ENCODE results near the gene MLST8. TPM values are rescaled to one million over a fixed set of nuclear protein-coding genes. Genes with fewer than 3 reads are reported as not detected.
"Not testable (repeated sequence)": the region's sequence is repeated elsewhere in the genome, so short reads cannot be mapped to it uniquely, and the experiment has no call there.

MLST8 gene
- total and polyA plus RNA-seq, 2 donors = 20.3 to 34.6 TPM

GRCh38 chr16:2240331-2240730 lies 35.1 kb downstream of the MLST8 start:
- H3K4me1 ChIP-seq (ENCODE audit: control insufficient read depth in 2 of 2, insufficient read depth in 2 of 2, low read length in 2 of 2); H3K27ac ChIP-seq (ENCODE audit: low read depth in 1 of 2, low read length in 1 of 2); DNase-seq (ENCODE audit: low read depth in 6 of 9, low spot score in 9 of 9); H3K4me3 ChIP-seq (ENCODE audit: low read length in 2 of 2); H3K9me3 ChIP-seq (ENCODE audit: control insufficient read depth in 2 of 2, insufficient read depth in 1 of 2, low read length in 1 of 2): not testable (repeated sequence)
- 97% methylated on average over 9 of the region's 9 CpGs for WGBS
- Histone ChIP-seq H3K27me3 (ENCODE audit: control insufficient read depth in 2 of 2, insufficient read depth in 1 of 2, low read length in 1 of 2) (peaks cover 28 to 37% of the 10 kb centered on the region in 2 donors), H3K36me3 (ENCODE audit: control insufficient read depth in 2 of 2, insufficient read depth in 2 of 2, low read length in 1 of 2) (peaks cover 38 to 43% of the 10 kb centered on the region in 2 donors)

DNA sequence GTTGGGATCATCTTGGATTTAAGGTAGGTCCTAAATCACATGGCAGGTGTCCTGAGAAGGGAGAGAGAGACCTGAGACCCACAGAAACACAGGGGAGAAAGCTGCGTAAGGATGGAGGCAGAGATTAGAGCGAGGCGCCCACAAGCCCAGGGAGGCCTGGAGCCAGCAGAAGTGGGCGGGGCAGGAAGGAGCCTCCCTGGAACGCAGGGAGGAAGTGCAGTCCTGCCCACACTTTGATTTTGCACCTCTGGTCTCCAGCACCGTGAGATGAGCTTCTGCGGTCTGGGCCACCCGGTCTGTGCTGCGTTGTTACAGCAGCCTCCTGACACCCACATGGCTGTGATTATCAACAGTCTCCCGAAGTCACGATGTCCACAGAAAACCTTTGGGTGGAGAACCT lies 37.3 kb downstream of the MLST8 start:
- H3K4me1 ChIP-seq (ENCODE audit: control insufficient read depth in 2 of 2, insufficient read depth in 2 of 2, low read length in 2 of 2) = no peaks in the 10 kb centered on the region
- H3K36me3 ChIP-seq (ENCODE audit: control insufficient read depth in 2 of 2, insufficient read depth in 2 of 2, low read length in 1 of 2) = peaks cover 47 to 49% of the 10 kb centered on the region in 2 donors

GRCh38 chr16:2243031-2243528 lies 37.8 kb downstream of the MLST8 start:
- H3K27me3 ChIP-seq (ENCODE audit: control insufficient read depth in 2 of 2, insufficient read depth in 1 of 2, low read length in 1 of 2) = peaks cover under 1 to 9% of the 10 kb centered on the region in 2 donors
- DNase-seq (ENCODE audit: low read depth in 6 of 9, low spot score in 9 of 9) = no peak
- no peak overlapping the region for H3K27ac ChIP-seq (ENCODE audit: low read depth in 1 of 2, low read length in 1 of 2)
- no peaks in the 10 kb centered on the region for H3K4me1 ChIP-seq (ENCODE audit: control insufficient read depth in 2 of 2, insufficient read depth in 2 of 2, low read length in 2 of 2)
- WGBS = 98% methylated on average over 19 of the region's 19 CpGs
- peaks cover 47 to 49% of the 10 kb centered on the region in 2 donors for H3K36me3 ChIP-seq (ENCODE audit: control insufficient read depth in 2 of 2, insufficient read depth in 2 of 2, low read length in 1 of 2)
- H3K4me3 ChIP-seq (ENCODE audit: low read length in 2 of 2) = no peak overlapping the region
- no peaks in the 10 kb centered on the region for H3K9me3 ChIP-seq (ENCODE audit: control insufficient read depth in 2 of 2, insufficient read depth in 1 of 2, low read length in 1 of 2)

More for the DNA sequence above, 37.3 kb downstream of the MLST8 start:
- DNase-seq (ENCODE audit: low read depth in 6 of 9, low spot score in 9 of 9) = no peak
- Histone ChIP-seq H3K27ac (ENCODE audit: low read depth in 1 of 2, low read length in 1 of 2) (no peak overlapping the region), H3K9me3 (ENCODE audit: control insufficient read depth in 2 of 2, insufficient read depth in 1 of 2, low read length in 1 of 2) (no peaks in the 10 kb centered on the region), H3K4me3 (ENCODE audit: low read length in 2 of 2) (no peak overlapping the region), H3K27me3 (ENCODE audit: control insufficient read depth in 2 of 2, insufficient read depth in 1 of 2, low read length in 1 of 2) (peaks cover 6 to 14% of the 10 kb centered on the region in 2 donors)
- 97% methylated on average over 11 of the region's 11 CpGs for WGBS

DNA sequence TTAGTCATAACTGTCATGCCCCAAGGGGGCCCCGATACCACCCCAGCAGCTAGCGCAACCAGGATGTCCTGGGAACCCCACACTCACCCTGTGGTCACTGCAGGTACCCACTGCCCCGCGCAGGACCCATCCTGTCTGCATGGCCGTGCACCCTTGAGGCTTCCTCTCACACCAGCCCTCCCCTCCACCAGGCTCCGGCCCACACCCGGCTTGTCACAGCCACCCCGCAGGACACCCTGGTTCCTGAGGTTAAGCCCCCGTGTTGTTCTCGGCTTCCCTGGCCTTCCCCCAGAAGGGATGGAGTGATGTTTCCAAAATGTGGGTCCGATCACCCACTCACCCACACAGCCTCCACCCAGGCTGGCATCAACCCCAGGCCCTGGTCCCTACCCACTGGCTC lies 38.5 kb downstream of the MLST8 start:
- H3K9me3 ChIP-seq (ENCODE audit: control insufficient read depth in 2 of 2, insufficient read depth in 1 of 2, low read length in 1 of 2) = no peaks in the 10 kb centered on the region
- no peak for DNase-seq (ENCODE audit: low read depth in 6 of 9, low spot score in 9 of 9)

GRCh38 chr16:2244301-2244700 lies 39.0 kb downstream of the MLST8 start:
- no peak overlapping the region for H3K4me3 ChIP-seq (ENCODE audit: low read length in 2 of 2)
- H3K36me3 ChIP-seq (ENCODE audit: control insufficient read depth in 2 of 2, insufficient read depth in 2 of 2, low read length in 1 of 2) = peaks cover 51 to 52% of the 10 kb centered on the region in 2 donors
- WGBS = 97% methylated on average over 17 of the region's 17 CpGs
- DNase-seq (ENCODE audit: low read depth in 6 of 9, low spot score in 9 of 9) = no peak
- no peaks in the 10 kb centered on the region for H3K4me1 ChIP-seq (ENCODE audit: control insufficient read depth in 2 of 2, insufficient read depth in 2 of 2, low read length in 2 of 2)
- H3K27me3 ChIP-seq (ENCODE audit: control insufficient read depth in 2 of 2, insufficient read depth in 1 of 2, low read length in 1 of 2) = no peaks in the 10 kb centered on the region
- H3K27ac ChIP-seq (ENCODE audit: low read depth in 1 of 2, low read length in 1 of 2) = no peak overlapping the region
- no peaks in the 10 kb centered on the region for H3K9me3 ChIP-seq (ENCODE audit: control insufficient read depth in 2 of 2, insufficient read depth in 1 of 2, low read length in 1 of 2)

More for the DNA sequence above, 38.5 kb downstream of the MLST8 start:
- Histone ChIP-seq H3K27me3 (ENCODE audit: control insufficient read depth in 2 of 2, insufficient read depth in 1 of 2, low read length in 1 of 2) (peaks cover 0 to 2% of the 10 kb centered on the region in 2 donors), H3K27ac (ENCODE audit: low read depth in 1 of 2, low read length in 1 of 2) (no peak overlapping the region), H3K4me3 (ENCODE audit: low read length in 2 of 2) (no peak overlapping the region), H3K4me1 (ENCODE audit: control insufficient read depth in 2 of 2, insufficient read depth in 2 of 2, low read length in 2 of 2) (no peaks in the 10 kb centered on the region), H3K36me3 (ENCODE audit: control insufficient read depth in 2 of 2, insufficient read depth in 2 of 2, low read length in 1 of 2) (peaks cover 50 to 52% of the 10 kb centered on the region in 2 donors)
- WGBS = over 99% methylated on average over 11 of the region's 11 CpGs

- DNase-seq (ENCODE audit: low read depth in 6 of 9, low spot score in 9 of 9) = no peak
- no peaks in the 10 kb centered on the region for H3K27me3 ChIP-seq (ENCODE audit: control insufficient read depth in 2 of 2, insufficient read depth in 1 of 2, low read length in 1 of 2)
- H3K4me3 ChIP-seq (ENCODE audit: low read length in 2 of 2) = no peak overlapping the region
- no peak overlapping the region for H3K27ac ChIP-seq (ENCODE audit: low read depth in 1 of 2, low read length in 1 of 2)
- peaks cover under 1 to 3% of the 10 kb centered on the region in 2 donors for H3K4me1 ChIP-seq (ENCODE audit: control insufficient read depth in 2 of 2, insufficient read depth in 2 of 2, low read length in 2 of 2)
- no peaks in the 10 kb centered on the region for H3K9me3 ChIP-seq (ENCODE audit: control insufficient read depth in 2 of 2, insufficient read depth in 1 of 2, low read length in 1 of 2)
- peaks cover 48 to 51% of the 10 kb centered on the region in 2 donors for H3K36me3 ChIP-seq (ENCODE audit: control insufficient read depth in 2 of 2, insufficient read depth in 2 of 2, low read length in 1 of 2)
- 97% methylated on average over 30 of the region's 30 CpGs for WGBS
Measured at GRCh38 chr16:2244926-2245795, 39.9 kb downstream of the MLST8 start.

DNA sequence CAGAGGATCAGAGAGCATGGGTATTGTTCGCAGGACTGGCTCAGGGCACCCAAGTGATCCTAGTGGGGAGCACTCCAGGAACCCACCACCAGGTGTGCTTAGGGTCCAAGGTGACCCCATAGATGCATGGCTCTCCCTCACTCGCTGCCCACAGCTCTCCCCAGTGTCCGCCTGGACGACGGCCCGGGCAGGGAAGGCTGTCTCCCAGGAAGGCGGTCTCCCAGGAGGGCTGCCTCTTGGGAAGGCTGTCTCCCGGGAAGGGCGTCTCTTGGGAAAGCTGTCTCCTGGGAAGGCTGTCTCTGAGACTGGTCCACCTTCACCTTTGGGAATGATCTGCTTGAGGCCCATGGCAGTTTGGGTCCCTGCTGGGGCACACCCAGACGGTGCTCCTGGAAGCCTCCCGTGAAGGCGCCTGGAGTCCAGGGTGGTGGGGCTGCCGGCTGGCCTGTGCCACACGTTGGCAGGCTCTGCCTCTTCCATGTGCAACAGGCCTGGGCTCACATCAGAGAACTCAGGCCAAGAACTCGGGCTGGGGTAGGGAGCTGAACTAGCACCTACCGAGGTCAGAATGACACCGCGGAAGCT lies 41.1 kb downstream of the MLST8 start:
- Histone ChIP-seq H3K4me1 (ENCODE audit: control insufficient read depth in 2 of 2, insufficient read depth in 2 of 2, low read length in 2 of 2) (peaks cover 7 to 11% of the 10 kb centered on the region in 2 donors), H3K36me3 (ENCODE audit: control insufficient read depth in 2 of 2, insufficient read depth in 2 of 2, low read length in 1 of 2) (peaks cover 46 to 51% of the 10 kb centered on the region in 2 donors), H3K27ac (ENCODE audit: low read depth in 1 of 2, low read length in 1 of 2) (no peak overlapping the region), H3K27me3 (ENCODE audit: control insufficient read depth in 2 of 2, insufficient read depth in 1 of 2, low read length in 1 of 2) (no peaks in the 10 kb centered on the region), H3K9me3 (ENCODE audit: control insufficient read depth in 2 of 2, insufficient read depth in 1 of 2, low read length in 1 of 2) (no peaks in the 10 kb centered on the region), H3K4me3 (ENCODE audit: low read length in 2 of 2) (no peak overlapping the region)
- WGBS = 97% methylated on average over 18 of the region's 18 CpGs
- DNase-seq (ENCODE audit: low read depth in 6 of 9, low spot score in 9 of 9) = no peak

- Histone ChIP-seq H3K9me3 (ENCODE audit: control insufficient read depth in 2 of 2, insufficient read depth in 1 of 2, low read length in 1 of 2) (peaks cover 0 to 3% of the 10 kb centered on the region in 2 donors), H3K4me3 (ENCODE audit: low read length in 2 of 2) (peak overlapping the region; percentile 55 to 90), H3K27ac (ENCODE audit: low read depth in 1 of 2, low read length in 1 of 2) (peak overlapping the region in 1 of 2 donors; percentile 93), H3K36me3 (ENCODE audit: control insufficient read depth in 2 of 2, insufficient read depth in 2 of 2, low read length in 1 of 2) (peaks cover 40 to 45% of the 10 kb centered on the region in 2 donors), H3K4me1 (ENCODE audit: control insufficient read depth in 2 of 2, insufficient read depth in 2 of 2, low read length in 2 of 2) (peaks cover 14 to 20% of the 10 kb centered on the region in 2 donors), H3K27me3 (ENCODE audit: control insufficient read depth in 2 of 2, insufficient read depth in 1 of 2, low read length in 1 of 2) (no peaks in the 10 kb centered on the region)
- DNase-seq (ENCODE audit: low read depth in 6 of 9, low spot score in 9 of 9) = peak in 1 of 9 donors; percentile 49
- 18% methylated on average over 35 of the region's 35 CpGs for WGBS
Measured at GRCh38 chr16:2250652-2251295, 45.5 kb downstream of the MLST8 start.
